GM12801 (cell line): ENCODE data around the gene LTB.

Experiments used
- TF ChIP-seq, protein P1 (sequence below): IDR thresholded peaks from one replicate; pipeline ENCODE4 v1.5.1; 2011; ENCODE audit warnings: control low read depth; ENCODE audit not compliant: insufficient read length; ENCODE audit errors: extremely low read depth

LTB gene

GRCh38 chr6:31532644-31533454 lies 49.4 kb downstream of the LTB start:
- TF ChIP-seq, protein P1, sequence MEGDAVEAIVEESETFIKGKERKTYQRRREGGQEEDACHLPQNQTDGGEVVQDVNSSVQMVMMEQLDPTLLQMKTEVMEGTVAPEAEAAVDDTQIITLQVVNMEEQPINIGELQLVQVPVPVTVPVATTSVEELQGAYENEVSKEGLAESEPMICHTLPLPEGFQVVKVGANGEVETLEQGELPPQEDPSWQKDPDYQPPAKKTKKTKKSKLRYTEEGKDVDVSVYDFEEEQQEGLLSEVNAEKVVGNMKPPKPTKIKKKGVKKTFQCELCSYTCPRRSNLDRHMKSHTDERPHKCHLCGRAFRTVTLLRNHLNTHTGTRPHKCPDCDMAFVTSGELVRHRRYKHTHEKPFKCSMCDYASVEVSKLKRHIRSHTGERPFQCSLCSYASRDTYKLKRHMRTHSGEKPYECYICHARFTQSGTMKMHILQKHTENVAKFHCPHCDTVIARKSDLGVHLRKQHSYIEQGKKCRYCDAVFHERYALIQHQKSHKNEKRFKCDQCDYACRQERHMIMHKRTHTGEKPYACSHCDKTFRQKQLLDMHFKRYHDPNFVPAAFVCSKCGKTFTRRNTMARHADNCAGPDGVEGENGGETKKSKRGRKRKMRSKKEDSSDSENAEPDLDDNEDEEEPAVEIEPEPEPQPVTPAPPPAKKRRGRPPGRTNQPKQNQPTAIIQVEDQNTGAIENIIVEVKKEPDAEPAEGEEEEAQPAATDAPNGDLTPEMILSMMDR = no peak

DNA sequence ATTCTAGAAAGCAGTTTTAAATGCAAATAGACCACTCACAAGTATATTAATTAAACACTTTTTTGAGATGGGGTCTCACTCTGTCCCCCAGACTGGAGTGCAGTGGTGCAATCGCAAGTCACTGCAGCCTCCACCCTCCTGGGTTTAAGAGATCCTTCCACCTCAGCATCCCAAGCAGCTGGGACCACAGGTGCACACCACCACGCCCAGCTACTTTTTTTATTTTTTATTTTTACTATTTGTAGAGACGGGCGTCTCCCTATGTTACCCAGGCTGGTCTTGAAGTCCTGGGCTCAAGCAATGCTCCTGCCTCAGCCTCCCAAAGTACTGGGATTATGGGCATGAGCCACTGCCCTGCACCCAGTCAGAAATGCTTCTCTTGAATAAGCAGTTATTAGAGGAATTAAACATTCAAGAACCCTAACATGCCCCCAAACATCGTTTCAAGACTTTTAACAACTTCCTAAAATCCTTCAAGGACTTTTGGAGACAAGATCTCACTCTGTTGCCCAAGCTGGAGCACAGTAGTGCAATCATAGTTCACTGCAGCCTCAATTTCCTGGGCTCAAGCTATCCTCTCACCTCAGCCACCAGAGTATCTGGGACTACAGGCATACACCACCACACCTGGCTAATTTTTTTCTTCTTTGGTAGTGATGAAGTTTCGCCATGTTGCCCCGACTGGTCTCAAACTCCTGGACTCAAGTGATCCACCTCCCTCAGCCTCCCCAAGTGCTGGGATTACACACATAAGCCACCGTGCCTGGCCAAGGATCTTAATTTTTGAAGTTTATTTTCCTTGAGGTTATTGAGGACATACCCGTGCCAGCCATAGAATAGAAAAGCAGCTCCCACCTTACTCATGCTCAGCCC lies 50.2 kb downstream of the LTB start:
- TF ChIP-seq, protein P1 = no peak

- TF ChIP-seq, protein P1 = no peak
Observed at GRCh38 chr6:31531162-31531561, 51.1 kb downstream of the LTB start.

DNA sequence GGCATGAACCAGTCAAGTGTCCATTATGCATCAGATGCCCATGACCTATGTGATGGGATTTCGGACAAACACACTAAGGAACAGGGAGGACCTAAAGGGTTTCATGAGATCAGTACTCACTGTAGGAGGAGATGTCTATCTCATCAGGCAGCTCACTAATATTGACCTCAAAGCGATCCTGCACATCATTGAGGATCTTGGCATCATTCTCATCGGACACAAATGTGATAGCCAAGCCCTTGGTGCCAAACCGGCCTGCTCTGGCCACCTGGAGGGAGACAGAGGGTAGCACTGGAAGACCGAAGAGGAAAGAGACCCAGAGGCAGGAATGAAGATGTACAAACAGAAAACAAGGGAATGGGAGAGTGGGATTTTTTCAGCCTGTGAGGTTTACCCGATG lies 51.6 kb downstream of the LTB start:
- TF ChIP-seq, protein P1 = no peak
